HG03025 (cell line): Measurements from ENCODE around the gene SYNE1.
"Not testable (repeated sequence)": the region's sequence is repeated elsewhere in the genome, so short reads cannot be mapped to it uniquely, and the experiment has no call there.

Source experiments
- ATAC-seq: cut with Tn5 transposase; IDR thresholded peaks from one replicate; pipeline ENCODE4 v1.9.1; 2021; ENCODE audit warnings: mild to moderate bottlenecking, moderate library complexity; ENCODE audit not compliant: unreplicated experiment, low FRiP score

The SYNE1 gene

DNA sequence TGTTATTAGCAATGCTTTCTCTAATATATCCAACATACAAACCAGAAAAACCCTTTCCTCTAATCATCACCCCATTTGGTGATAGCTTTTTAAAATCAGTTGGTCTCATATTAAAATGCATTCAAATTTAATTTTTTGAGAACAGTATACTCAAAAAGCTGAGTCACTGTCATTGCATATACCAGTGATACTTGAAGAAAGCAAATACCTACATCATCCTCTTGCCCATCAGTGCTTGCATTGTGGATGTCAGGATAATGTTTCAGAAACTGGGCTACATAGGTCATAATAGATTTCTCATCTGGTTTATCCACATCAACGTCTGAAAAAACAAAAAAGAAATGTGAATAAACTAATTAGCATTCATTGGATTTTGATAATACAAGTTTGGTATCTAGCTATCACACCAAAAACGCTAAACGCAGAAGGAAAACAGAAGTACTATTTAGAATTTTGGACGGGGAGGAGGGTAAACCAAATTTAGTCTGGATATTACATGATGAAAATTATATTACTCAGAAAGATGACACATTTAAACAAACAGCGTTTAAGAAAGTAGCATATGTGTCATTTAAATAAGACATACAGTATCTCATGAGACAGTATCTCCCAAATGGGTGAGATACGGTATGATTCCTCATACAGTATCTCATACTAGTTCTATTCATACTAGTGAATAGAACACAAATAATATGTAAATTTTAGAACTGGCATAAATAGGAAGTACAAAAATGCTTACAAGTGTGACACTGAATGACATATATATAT, 134.6 kb downstream of the SYNE1 start:
- no peak for ATAC-seq

DNA sequence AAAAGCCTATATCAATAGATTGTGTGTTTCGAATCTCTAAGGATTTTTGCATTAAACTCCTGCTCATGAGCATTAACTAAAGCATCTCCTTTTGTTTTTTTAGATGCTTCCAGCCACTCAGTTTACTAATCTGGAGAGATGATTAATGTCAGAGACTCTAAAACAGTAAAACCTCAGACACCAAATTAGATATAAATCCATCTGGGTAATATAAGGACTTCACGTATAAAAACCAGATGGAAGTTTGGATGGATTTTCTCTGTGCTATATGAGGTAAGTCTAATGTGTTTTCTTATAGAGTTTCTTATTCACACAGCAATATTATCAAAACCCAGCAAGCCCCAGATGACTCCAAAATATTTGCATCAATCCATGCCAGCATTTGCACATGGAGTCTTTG, 137.2 kb downstream of the SYNE1 start:
- ATAC-seq: no peak

DNA sequence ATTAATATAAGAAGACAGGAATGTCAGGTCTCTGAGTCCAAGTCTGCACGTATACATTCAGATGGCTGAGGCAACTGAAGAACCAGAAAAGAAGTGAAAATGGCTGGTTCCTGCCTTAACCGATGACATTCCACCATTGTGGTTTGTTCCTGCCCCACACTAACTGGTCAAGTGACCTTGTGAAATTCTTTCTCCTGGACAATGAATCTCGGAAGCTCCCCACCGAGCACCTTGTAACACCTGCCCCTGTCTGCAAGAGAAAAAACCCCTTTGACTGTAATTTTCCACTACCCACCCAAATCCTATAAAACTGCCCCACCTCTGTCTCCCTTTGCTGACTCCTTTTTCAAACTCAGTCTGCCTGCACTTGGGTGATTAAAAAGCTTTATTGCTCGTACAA, 140.4 kb downstream of the SYNE1 start:
- ATAC-seq: no peak

DNA sequence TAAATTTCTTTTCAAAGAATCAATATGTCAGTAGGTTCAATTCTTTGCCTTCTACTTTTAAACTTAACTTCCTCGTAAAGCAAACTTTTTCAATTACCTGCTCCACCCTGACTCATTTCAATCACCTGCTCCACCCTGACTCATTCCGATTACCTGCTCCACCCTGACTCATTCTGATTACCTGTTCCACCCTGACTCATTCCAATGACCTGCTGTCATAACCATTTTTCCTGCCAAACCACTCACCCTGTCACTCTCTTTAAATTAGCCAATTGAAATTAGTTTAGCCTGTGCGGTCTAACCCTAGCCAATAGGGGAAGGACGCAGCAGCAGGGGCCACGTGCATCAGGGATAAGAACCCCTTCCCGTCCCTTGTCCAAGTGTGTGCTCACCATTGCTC, 141.7 kb downstream of the SYNE1 start:
- ATAC-seq: not testable (repeated sequence)

DNA sequence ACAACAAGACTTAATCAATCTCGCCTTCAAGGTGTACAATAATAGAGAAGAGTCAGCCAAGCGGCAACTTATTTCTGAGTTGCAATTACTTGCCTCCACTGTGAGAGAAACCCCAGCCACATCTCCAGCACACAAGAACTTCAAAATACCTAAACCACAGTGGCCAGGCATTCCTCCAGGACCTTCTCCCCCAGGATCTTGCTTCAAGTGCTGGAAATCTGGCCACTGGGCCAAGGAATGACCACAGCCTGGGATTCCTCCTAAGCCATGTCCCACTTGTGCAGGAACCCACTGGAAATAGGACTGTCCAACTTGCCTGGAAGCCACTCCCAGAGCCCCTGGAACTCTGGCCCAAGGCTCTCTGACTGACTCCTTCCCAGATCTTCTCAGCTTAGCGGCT, 144.9 kb downstream of the SYNE1 start:
- not testable (repeated sequence) for ATAC-seq

GRCh38 chr6:152491501-152491900, 145.7 kb downstream of the SYNE1 start:
- not testable (repeated sequence) for ATAC-seq

GRCh38 chr6:152490971-152491378, 146.2 kb downstream of the SYNE1 start:
- not testable (repeated sequence) for ATAC-seq

- ATAC-seq: no peak
Observed at GRCh38 chr6:152484806-152485205, 152.4 kb downstream of the SYNE1 start.

GRCh38 chr6:152482289-152482688, 154.9 kb downstream of the SYNE1 start:
- ATAC-seq: no peak

DNA sequence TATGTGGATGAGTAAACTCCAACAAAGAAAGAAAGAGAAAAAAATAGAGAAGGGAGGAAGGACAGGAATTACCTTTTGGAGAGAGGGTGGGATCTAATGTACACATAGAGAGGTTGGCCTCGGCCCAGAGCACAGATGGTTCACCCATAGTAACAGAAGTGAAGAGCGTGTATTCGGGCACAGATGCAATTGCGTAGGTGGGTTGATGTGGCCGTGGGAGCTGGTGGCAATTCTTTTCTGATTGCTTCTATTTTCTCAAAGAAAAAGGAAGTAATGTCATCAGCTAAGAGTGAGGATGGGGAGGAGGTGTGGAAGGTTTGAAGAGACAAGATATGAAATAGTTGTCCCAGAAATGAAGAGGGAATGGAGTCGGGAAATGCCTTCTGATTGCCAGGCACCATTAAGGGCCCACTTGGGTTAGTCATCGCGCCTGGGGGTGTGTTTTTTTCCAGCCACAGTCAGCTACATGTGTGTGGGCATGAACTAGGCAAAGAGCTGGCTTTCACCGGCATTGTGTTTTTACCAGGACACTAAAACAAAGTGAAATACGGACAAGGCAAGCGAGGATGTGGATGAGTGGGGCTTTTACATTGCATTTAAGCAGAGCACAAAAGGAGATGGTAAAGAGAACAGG, 158.7 kb downstream of the SYNE1 start:
- ATAC-seq: no peak

DNA sequence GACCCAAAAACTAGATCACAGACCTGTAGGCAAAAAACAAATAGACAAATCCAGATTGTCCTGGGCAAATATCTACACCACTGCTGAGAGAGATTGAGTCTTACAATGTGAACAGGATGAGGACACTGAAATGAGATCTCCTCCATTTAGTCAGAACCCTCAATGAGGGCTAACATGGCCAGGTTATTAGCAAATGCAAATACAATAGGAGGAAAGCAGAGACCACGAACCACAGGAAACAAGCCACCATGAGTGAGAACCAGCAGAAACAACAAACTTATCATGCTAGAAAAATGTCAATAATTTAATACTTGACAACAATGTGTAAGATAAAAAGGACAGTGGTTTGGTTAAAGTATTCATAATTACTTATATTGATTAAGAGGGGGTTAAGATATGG, 162.8 kb downstream of the SYNE1 start:
- no peak for ATAC-seq

- ATAC-seq: no peak
Observed at GRCh38 chr6:152472325-152472724, 164.8 kb downstream of the SYNE1 start.

DNA sequence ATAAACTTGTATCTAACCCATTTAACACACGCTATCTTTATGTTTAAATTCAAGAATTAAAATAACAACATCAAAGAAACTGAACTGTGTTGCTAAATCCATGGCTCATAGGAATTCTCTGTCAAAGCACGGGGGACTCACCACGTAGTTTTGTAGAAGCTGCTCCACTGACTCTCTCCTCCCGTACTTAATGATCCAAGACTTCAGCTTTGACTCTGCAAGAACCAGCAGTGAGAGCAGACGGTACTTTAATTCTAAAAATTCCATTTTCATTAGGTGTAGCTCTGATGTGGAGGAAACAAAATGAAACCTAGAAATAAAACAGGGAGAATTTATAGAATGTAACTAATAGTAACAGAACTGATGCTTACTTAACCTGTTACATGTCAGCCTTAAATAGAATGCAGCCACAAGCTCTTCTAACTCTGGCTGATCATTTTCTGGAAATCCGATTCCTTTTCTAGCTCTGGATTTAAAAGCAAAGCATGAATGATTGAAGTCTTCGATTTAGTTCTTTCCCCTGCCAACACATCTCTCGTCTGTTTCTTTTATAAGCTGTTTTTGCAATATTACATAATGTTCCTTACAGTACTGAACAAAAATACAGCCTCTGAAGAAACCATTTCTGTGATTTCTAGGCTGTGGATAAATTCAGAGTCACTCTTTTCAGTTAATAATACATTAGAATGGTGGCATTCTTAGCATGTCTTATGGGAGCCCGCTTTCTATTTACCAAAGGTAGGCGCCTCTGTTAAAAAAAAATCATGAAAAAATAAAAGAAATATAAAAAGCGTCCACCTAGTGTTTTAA, 165.5 kb downstream of the SYNE1 start:
- ATAC-seq: no peak

- no peak for ATAC-seq
Observed at GRCh38 chr6:152463164-152463563, 174.0 kb downstream of the SYNE1 start.

- ATAC-seq: no peak
Observed at GRCh38 chr6:152462716-152463115, 174.4 kb downstream of the SYNE1 start.

DNA sequence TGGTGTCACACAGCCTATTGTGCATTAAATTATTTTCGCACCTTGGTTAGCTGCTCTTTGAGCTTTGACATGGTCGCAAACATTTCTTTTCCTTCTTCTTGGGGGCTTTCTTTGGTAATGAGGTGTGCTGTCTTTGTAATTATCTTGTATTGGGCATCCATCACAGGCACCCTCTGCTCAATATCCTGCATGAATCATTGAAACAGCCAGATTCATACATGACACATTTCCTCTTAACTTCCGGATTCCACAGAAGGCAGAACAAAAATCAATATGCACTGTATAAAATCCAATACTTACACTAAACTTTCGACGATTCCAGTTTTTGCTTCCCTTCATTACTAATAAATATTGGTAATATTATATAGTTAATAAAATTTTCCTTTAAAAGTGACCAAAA, 175.6 kb downstream of the SYNE1 start:
- ATAC-seq: no peak

DNA sequence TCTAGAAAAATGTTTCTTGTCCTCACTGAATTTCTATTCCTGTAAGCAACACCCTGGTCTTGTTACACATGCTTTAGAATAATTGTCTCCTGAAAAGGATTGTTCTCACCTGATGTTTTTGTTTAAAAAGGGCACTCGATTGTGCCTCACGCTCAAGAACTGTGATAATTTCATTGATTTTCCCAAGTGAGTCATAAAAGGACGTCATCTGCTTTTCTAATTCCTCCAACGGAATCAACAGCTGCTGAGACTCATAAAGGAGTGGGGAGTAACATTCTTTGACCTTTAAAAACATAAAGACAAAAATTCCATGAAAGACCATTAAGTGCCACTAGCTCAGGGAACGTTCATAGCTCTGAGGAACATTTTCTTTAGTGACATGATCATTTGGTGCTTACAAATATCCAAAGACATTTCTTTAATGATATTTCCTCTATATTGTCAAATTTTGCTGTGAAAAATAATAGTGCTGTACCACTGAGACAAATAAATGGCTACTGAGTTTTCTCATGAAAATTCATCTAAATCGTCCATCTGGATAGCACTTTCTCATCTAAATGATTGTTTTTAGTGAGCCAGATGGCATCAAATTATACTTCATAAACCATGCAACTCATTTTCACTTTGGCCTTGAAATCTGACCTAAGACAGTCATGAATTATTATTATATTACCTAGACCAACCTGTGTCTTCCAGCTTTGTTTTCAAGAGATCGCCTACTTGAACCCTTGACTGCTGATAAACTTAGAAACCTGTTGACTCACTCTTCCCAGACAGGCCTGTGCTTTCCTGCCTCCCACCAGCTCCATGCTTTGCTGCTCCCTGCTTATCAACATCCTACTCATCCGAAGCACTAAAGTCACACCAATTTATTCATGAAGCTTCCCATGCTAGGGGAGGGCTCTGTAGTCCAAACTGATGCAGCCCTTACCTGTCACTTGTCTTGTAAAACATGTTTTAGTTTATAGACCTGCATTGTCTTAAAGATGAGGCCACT, 178.2 kb downstream of the SYNE1 start:
- ATAC-seq: no peak

DNA sequence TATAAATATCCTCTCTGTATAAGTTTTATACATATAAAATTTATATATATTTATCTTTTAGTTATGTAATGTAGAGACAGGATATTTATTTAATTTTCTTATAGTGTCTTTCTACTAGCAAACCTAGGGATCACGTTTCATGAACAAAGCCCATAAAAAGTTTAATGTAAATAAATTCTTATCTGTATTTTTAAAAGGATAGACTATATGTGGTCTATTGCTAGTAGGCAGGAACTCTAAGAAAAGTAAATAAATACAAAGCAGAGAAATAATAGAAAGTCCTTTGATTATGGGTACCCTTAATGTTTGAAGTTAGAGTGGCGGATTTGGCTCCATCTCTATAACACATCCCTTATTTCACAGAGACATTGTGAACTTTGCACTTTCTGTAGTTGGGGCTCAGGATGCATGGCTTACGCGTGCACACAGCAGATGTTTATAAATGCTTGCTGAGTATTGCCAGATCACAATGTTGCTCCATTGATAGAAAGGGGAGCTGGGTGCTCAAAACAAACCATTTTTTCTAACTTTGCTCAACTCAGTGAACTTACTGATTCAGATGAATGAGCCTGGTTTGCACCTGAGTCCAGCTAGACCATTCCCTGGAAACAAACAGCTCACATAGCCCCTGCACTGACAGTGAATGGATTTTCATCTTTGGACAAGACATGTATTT, 179.1 kb downstream of the SYNE1 start:
- no peak for ATAC-seq

DNA sequence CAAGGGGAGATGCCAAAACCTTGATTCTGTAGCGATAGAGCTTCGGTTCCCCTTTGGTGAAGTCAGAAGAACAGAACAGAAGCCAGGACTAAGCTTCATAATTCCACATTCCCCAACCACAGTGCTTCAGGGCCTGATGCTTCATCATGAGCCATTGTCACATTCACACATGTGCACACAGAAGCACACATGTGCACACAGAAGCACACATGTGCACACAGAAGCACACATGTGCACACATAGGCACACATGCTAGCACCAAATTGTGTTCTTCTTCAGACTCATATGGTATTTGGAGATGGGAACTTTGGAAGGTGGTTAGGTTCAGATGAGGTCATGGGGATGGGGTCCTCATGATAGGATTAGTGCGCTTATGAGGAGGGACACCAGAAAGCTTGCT, 183.2 kb downstream of the SYNE1 start:
- ATAC-seq: no peak

GRCh38 chr6:152453421-152453820, 183.7 kb downstream of the SYNE1 start:
- no peak for ATAC-seq
